ENCODE data around the gene ODF2.

DNA sequence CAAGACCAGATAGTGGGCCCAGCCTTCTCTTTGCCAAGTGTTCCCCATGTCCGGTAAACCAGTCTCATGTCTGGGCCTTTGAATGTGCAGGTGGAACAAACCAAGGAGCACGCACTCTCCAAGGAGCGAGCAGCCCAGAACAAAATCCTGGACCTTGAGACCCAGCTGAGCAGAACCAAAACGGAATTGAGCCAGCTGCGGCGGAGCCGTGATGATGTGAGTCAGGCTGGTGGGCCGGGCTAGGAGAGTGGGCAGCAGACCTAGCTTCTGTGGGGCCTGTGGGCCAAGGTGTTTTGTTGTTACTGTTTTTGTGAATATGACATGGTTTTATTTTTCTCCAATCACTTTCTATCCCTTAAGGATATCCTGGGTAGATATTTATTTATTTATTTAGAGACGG, 43.1 kb downstream of the ODF2 start:
- TF ChIP-seq EZH2 (IDR thresholded peaks at IDR 0.05; ENCODE audit: low read depth, unreplicated experiment): no peak
- TF ChIP-seq ZNF462 (CRISPR knock-in tag; IDR thresholded peaks at IDR 0.05): no peak
- TF ChIP-seq CTCF (conservative IDR thresholded peaks at IDR 0.05; ENCODE audit: low read depth in 2 of 2): no peak
- TF ChIP-seq ZNF331 (CRISPR knock-in tag; IDR thresholded peaks at IDR 0.05; ENCODE audit: low read depth): no peak
- no peak for TF ChIP-seq STAT1 (IDR thresholded peaks at IDR 0.05; ENCODE audit: unreplicated experiment)

Measured in GM23338 (cell line).